H1 (cell line): ENCODE data around the gene PSORS1C1. TPM values are rescaled to one million over a fixed set of nuclear protein-coding genes. Genes with fewer than 3 reads are reported as not detected.

Experiments used
- CTCF ChIA-PET: fragments of 300-600 bp; sonication (Branson Sonifier 250); formaldehyde crosslinking; loops from one replicate; lab custom pipeline; 2021; ENCODE audit not compliant: partially characterized antibody; lab: Charles Lee
- POLR2A ChIA-PET: fragments of 300-600 bp; sonication (Branson Sonifier 250); formaldehyde crosslinking; loops from one replicate; lab custom pipeline; 2021; ENCODE audit warnings: inconsistent platforms; ENCODE audit not compliant: partially characterized antibody; lab: Charles Lee
- DNase-seq, 2 experiments: peaks; one replicate each; pipeline versions ENCODE4 v3.0.0 to v3.0.0-alpha.2; 2010 to 2022; ENCODE audit warnings: low spot score in 2 of 2, low read depth in 1 of 2, mixed read lengths in 1 of 2
- FAIRE-seq: peaks from 2 replicates; lab custom pipeline; 2011; peaks lifted over from hg19 to GRCh38; lab: Jason Lieb, UNC
- H2AFZ ChIP-seq: 2 replicates; pipeline ENCODE4 v1.8.1; 2012; ENCODE audit warnings: low read length, inconsistent platforms
- H2AK5ac ChIP-seq: 2 replicates; pipeline ENCODE4 v1.6.1; 2013; ENCODE audit warnings: low read depth, low read length
- H2BK120ac ChIP-seq: replicated peaks from 2 replicates; pipeline ENCODE3; 2013; ENCODE audit warnings: low read depth, low read length, inconsistent platforms
- H2BK12ac ChIP-seq: 2 replicates; pipeline ENCODE4 v1.6.1; 2013; ENCODE audit warnings: low read depth, low read length
- H2BK15ac ChIP-seq: 2 replicates; pipeline ENCODE4 v1.6.1; 2013; ENCODE audit warnings: low read length
- H2BK20ac ChIP-seq: 2 replicates; pipeline ENCODE4 v1.6.1; 2013; ENCODE audit warnings: low read length
- H2BK5ac ChIP-seq: 2 replicates; pipeline ENCODE4 v1.6.1; 2013; ENCODE audit warnings: low read depth, low read length
- H3K14ac ChIP-seq: 2 replicates; pipeline ENCODE4 v1.6.1; 2013; ENCODE audit warnings: inconsistent platforms; ENCODE audit not compliant: insufficient read length
- H3K18ac ChIP-seq: 2 replicates; pipeline ENCODE4 v1.6.1; 2013; ENCODE audit warnings: low read length; ENCODE audit errors: extremely low read depth
- H3K23ac ChIP-seq: 2 replicates; pipeline ENCODE4 v1.6.1; 2013; ENCODE audit warnings: inconsistent platforms; ENCODE audit not compliant: insufficient read length
- H3K23me2 ChIP-seq: 2 replicates; pipeline ENCODE4 v1.6.1; 2013; ENCODE audit warnings: low read depth, low read length
- H3K27ac ChIP-seq: 2 replicates; pipeline ENCODE4 v1.6.1; 2011; ENCODE audit warnings: low read depth, low read length, inconsistent platforms
- H3K27me3 ChIP-seq, 4 experiments: replicated peaks in 1 of 4; 1 replicate in 1 of 4; 2 replicates in 3 of 4; pipeline versions ENCODE4 v1.6.1 to v1.8.1; 2011 to 2013; ENCODE audit warnings: low read length in 3 of 4, mild to moderate bottlenecking in 3 of 4, inconsistent platforms in 2 of 4, mixed read lengths in 2 of 4, moderate library complexity in 1 of 4; ENCODE audit not compliant: control insufficient read depth in 3 of 4, insufficient read depth in 3 of 4; ENCODE audit errors: extremely low read depth in 1 of 4
- H3K36me3 ChIP-seq, 4 experiments: 2 replicates each; pipeline versions ENCODE4 v1.6.1 to v1.8.1; 2011 to 2013; ENCODE audit warnings: mild to moderate bottlenecking in 4 of 4, low read length in 3 of 4, moderate library complexity in 2 of 4, control low read depth in 1 of 4, inconsistent platforms in 1 of 4; ENCODE audit not compliant: insufficient read depth in 4 of 4, control insufficient read depth in 2 of 4
- H3K4ac ChIP-seq: replicated peaks from 2 replicates; pipeline ENCODE3; 2013; ENCODE audit warnings: low read length, low read depth, mixed read lengths, inconsistent platforms; ENCODE audit not compliant: insufficient read length
- H3K4me1 ChIP-seq, 4 experiments: replicated peaks in 1 of 4; 1 replicate in 1 of 4; 2 replicates in 3 of 4; pipeline versions ENCODE4 v1.6.1 to v1.8.1; 2011 to 2013; ENCODE audit warnings: low read length in 3 of 4, inconsistent platforms in 2 of 4, mixed read lengths in 1 of 4; ENCODE audit not compliant: insufficient read depth in 4 of 4, control insufficient read depth in 3 of 4
- H3K4me2 ChIP-seq, 2 experiments: 2 replicates each; pipeline versions ENCODE4 v1.6.1 to v1.8.1; 2011 to 2013; ENCODE audit warnings: low read depth in 2 of 2, low read length in 2 of 2, control low read depth in 1 of 2, inconsistent platforms in 1 of 2, mild to moderate bottlenecking in 1 of 2; ENCODE audit not compliant: insufficient read depth in 1 of 2
- H3K4me3 ChIP-seq, 4 experiments: fragments of 200-600, 300-600 bp in 1 of 4; sonication (generic), shearing (Covaris generic), sonication (Bioruptor Twin) in 1 of 4; 2 replicates each; pipeline versions ENCODE4 v1.5.1 to v1.8.1; 2011 to 2016; ENCODE audit warnings: low read length in 4 of 4, low read depth in 3 of 4, control low read depth in 2 of 4, inconsistent platforms in 2 of 4, mild to moderate bottlenecking in 2 of 4, mixed read lengths in 1 of 4, moderate library complexity in 1 of 4; ENCODE audit not compliant: insufficient read depth in 2 of 4; ENCODE audit errors: extremely low read depth in 1 of 4
- H3K56ac ChIP-seq: replicated peaks from 2 replicates; pipeline ENCODE3; 2013; ENCODE audit warnings: low read depth, mild to moderate bottlenecking, mixed read lengths, low read length, inconsistent platforms; ENCODE audit not compliant: insufficient read length
- H3K79me1 ChIP-seq: 2 replicates; pipeline ENCODE4 v1.6.1; 2013; ENCODE audit warnings: low read depth, low read length, control low read depth
- H3K79me2 ChIP-seq, 2 experiments: 2 replicates each; pipeline versions ENCODE4 v1.6.1 to v1.8.1; 2012 to 2013; ENCODE audit warnings: low read length in 2 of 2, mild to moderate bottlenecking in 2 of 2, inconsistent platforms in 1 of 2; ENCODE audit not compliant: insufficient read depth in 2 of 2, control insufficient read depth in 1 of 2
- H3K9ac ChIP-seq, 4 experiments: replicated peaks in 1 of 4; 1 replicate in 1 of 4; 2 replicates in 3 of 4; pipeline versions ENCODE4 v1.6.1 to v1.8.1; 2011 to 2013; ENCODE audit warnings: low read depth in 3 of 4, low read length in 3 of 4, control low read depth in 2 of 4, mild to moderate bottlenecking in 2 of 4, moderate library complexity in 2 of 4, inconsistent platforms in 1 of 4; ENCODE audit errors: extremely low read depth in 1 of 4
- H3K9me3 ChIP-seq, 2 experiments: 2 replicates each; pipeline versions ENCODE4 v1.6.1 to v1.8.1; 2012 to 2013; ENCODE audit warnings: mild to moderate bottlenecking in 2 of 2, moderate library complexity in 2 of 2, control low read depth in 1 of 2, inconsistent platforms in 1 of 2, low read depth in 1 of 2, low read length in 1 of 2, mixed read lengths in 1 of 2; ENCODE audit not compliant: insufficient read depth in 2 of 2
- H4K20me1 ChIP-seq, 2 experiments: replicated peaks in 1 of 2; 2 replicates each; pipeline versions ENCODE3 to v1.8.1; 2011 to 2013; ENCODE audit warnings: inconsistent platforms in 2 of 2, low read length in 2 of 2, mild to moderate bottlenecking in 1 of 2; ENCODE audit not compliant: insufficient read depth in 2 of 2, control insufficient read depth in 1 of 2
- H4K5ac ChIP-seq: 2 replicates; pipeline ENCODE4 v1.6.1; 2013; ENCODE audit warnings: low read length, low read depth, mixed read lengths, inconsistent platforms; ENCODE audit not compliant: insufficient read length
- H4K8ac ChIP-seq: 2 replicates; pipeline ENCODE4 v1.8.0; 2013; ENCODE audit warnings: mild to moderate bottlenecking, moderate library complexity, low read length, inconsistent platforms; ENCODE audit not compliant: insufficient read depth; ENCODE audit errors: extremely low read depth
- H4K91ac ChIP-seq: replicated peaks from 2 replicates; pipeline ENCODE3; 2013; ENCODE audit warnings: low read length, mixed read lengths, inconsistent platforms; ENCODE audit not compliant: insufficient read length
- WGBS, 2 experiments: shearing (Covaris generic) in 1 of 2; methylation state at CpG; one replicate each; pipeline versions ENCODE4 v1.1.6 to v1.1.7; 2013 to 2015; ENCODE audit warnings: low lambda C conversion rate in 2 of 2, mixed read lengths in 2 of 2, inconsistent platforms in 1 of 2, low coverage in 1 of 2, missing lambda C conversion rate in 1 of 2; ENCODE audit not compliant: insufficient replicate concordance in 2 of 2, insufficient coverage in 1 of 2, insufficient read length in 1 of 2; ENCODE audit errors: extremely low coverage in 1 of 2, missing lambda C conversion rate in 1 of 2; 5-methylcytosine and 5-hydroxymethylcytosine counted together
- polyA plus RNA-seq, 7 experiments: library from polyadenylated mRNA; depleted of rRNA in 3 of 7; stranded (reverse) in 5 of 7; unstranded in 2 of 7; fragments of >200 nt in 5 of 7; fragments of 200-250 nt in 2 of 7; gene quantifications; 1 replicate in 5 of 7; 2 replicates in 1 of 7; 4 replicates in 1 of 7; pipeline versions ENCODE4 v1.2.1 to v1.2.3, GENCODE V29; 2011 to 2013; ENCODE audit warnings: missing spikeins in 2 of 7, mixed read lengths in 2 of 7
- total RNA-seq: library from RNA; stranded (reverse); fragmentation: NEBNext Ultra II Directional; extraction: Animal tissue kit (Norgen Biotek cat#: 25700); gene quantifications from 2 replicates; pipeline ENCODE4 v1.2.1, GENCODE V29; 2021

Gene PSORS1C1
- total and polyA plus RNA-seq, 2 of the 8 experiments (the other 6 are each of a cell fraction or from before 2014, with no cell fraction given) = 0.12 to 0.52 TPM

GRCh38 chr6:31111712-31112111 is 2.9 kb upstream of the PSORS1C1 start:
- Histone ChIP-seq H3K27ac (no peak overlapping the region), H2BK12ac (no peak overlapping the region), H3K4me2 (no peak overlapping the region), H3K23ac (no peak overlapping the region), H3K18ac (no peak overlapping the region), H2BK5ac (no peak overlapping the region), H3K27me3 (peaks cover 0 to 11% (median 3%) of the 10 kb centered on the region in 4 experiments; a peak in 3 of 7 replicates), H4K5ac (no peak overlapping the region), H3K14ac (no peak overlapping the region), H3K4me1 (peaks cover 0 to 20% (median 8%) of the 10 kb centered on the region in 4 experiments; a peak in 6 of 7 replicates), H4K20me1 (no peaks in the 10 kb centered on the region), H3K23me2 (no peaks in the 10 kb centered on the region; the same call in 1 of the 2 replicates), H4K8ac (no peak overlapping the region), H2AFZ (no peak overlapping the region), H4K91ac (no peak overlapping the region), H2AK5ac (no peak overlapping the region), H2BK20ac (no peak overlapping the region), H3K79me1 (no peaks in the 10 kb centered on the region), H3K4ac (no peak overlapping the region), H3K9ac (no peak overlapping the region), H3K56ac (no peak overlapping the region), H3K9me3 (no peaks in the 10 kb centered on the region), H3K36me3 (no peaks in the 10 kb centered on the region), H3K4me3 (no peak overlapping the region), H2BK15ac (no peak overlapping the region), H3K79me2 (no peaks in the 10 kb centered on the region), H2BK120ac (no peak overlapping the region)
- CTCF ChIA-PET = interaction anchor here (1.0 to 10.6 kb wide), 10 partner anchors 9 to 81 kb away, joined by 3 to 187 read pairs (median 4); no protein-coding TSS in a partner anchor
- DNase-seq = no peak
- WGBS, 2 experiments = 81% methylated on average over 11 of the region's 13 CpGs; no CpG with 5 or more reads in 1 of the 2 experiments
- no peak for FAIRE-seq
- POLR2A ChIA-PET = interaction anchor here (1.2 to 1.3 kb wide), 2 partner anchors 60 to 197 kb away, joined by 3 to 4 read pairs; no protein-coding TSS in a partner anchor
